Peyer's patch (tissue), 4 donors: ENCODE results near the gene NHSL2.

Source experiments
- CTCF ChIP-seq, 6 experiments: fragments of 450-650 bp in 4 of 6; fragments of 200-600 bp in 2 of 6; sonication (generic) in 1 of 6; IDR thresholded peaks; one replicate each; pipeline ENCODE4 v1.5.1; 2017 to 2019; ENCODE audit warnings: antibody characterized with exemption in 6 of 6, mild to moderate bottlenecking in 3 of 6, moderate library complexity in 1 of 6
- POLR2A ChIP-seq, 2 donors: fragments of 450-650 bp; IDR thresholded peaks; one replicate each; pipeline ENCODE4 v1.5.1; 2017; ENCODE audit warnings: antibody characterized with exemption in 2 of 2, mild to moderate bottlenecking in 2 of 2, moderate library complexity in 2 of 2

DNA sequence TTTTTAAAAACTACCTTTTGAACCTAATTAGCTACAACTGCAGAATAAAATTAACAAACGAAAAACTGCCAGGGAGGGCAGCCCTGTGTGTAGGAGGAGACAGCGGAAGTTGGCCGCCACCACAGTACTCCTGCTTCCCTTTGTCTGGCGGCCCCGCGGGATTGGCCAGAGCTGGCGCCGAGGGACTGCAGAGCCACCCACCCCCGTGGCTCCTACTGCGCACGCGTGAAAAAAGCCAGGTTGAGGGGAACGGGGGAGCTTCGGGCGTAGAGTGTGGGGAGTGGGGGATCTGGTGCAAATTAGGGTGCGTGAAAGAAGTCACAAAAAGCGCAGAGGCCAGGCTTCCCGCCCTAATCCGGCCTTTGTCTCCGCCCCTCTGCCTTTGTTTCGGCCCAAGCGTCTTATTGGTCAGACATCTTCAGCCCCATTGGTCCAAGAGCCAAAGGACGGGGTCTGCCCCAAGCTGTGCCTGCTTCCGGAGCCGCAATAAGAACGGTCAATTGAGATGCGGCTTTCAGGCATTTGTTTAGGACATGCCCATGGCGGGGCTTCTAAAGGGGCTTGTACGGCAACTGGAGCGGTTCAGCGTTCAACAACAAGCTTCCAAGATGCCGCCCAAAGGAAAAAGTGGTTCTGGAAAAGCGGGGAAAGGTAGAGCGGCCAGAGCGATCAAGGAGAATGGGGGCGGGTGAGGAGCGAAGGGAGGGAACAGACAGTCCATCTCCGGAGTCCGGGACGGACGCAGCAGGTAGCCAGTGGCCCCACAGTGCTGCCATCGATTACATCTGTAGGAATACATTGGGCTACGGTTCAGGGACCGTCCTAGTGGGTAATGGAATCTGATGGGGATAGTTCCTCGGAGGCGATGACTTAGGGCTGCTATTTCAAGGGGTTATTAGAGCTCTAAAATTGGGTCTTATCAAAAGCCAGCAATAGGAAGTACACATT lies 270.8 kb downstream of the NHSL2 start, which contains the start of gene PIN4:
- TF ChIP-seq CTCF (IDR thresholded peaks at IDR 0.05): no peak
- peak in 1 of 2 donors; percentile 28 for TF ChIP-seq POLR2A (IDR thresholded peaks at IDR 0.05)
